ENCODE measurements around the gene TMEM150B.

The TMEM150B gene

GRCh38 chr19:55354698-55355212 lies 29.6 kb upstream of the TMEM150B start, which contains the start of gene COX6B2:
TSS of gene COX6B2 (minus strand) at chr19:55354719. CDS start at chr19:55354521, 198 bp downstream.
- no peak for DNase-seq (ENCODE audit: low read depth)

GRCh38 chr19:55353803-55354697 lies 28.9 kb upstream of the TMEM150B start:
- no peak for DNase-seq (ENCODE audit: low read depth)

GRCh38 chr19:55353356-55353802 lies 28.2 kb upstream of the TMEM150B start:
- no peak for DNase-seq (ENCODE audit: low read depth)

GRCh38 chr19:55352549-55353145 lies 27.5 kb upstream of the TMEM150B start:
- no peak for DNase-seq (ENCODE audit: low read depth)

GRCh38 chr19:55352040-55352439 lies 26.9 kb upstream of the TMEM150B start:
- DNase-seq (ENCODE audit: low read depth), result no peak

- no peak for DNase-seq (ENCODE audit: low read depth)
These were observed 25.6 kb upstream of the TMEM150B start for GRCh38 chr19:55350620-55351315.

- no peak for DNase-seq (ENCODE audit: low read depth)
These were observed 23.3 kb upstream of the TMEM150B start for GRCh38 chr19:55348317-55349034.

GRCh38 chr19:55347442-55348009 lies 22.4 kb upstream of the TMEM150B start:
- no peak for DNase-seq (ENCODE audit: low read depth)

GRCh38 chr19:55346725-55347441 lies 21.7 kb upstream of the TMEM150B start:
- DNase-seq (ENCODE audit: low read depth), result no peak

GRCh38 chr19:55345818-55346724 lies 20.9 kb upstream of the TMEM150B start:
- no peak for DNase-seq (ENCODE audit: low read depth)

GRCh38 chr19:55345101-55345817 lies 20.1 kb upstream of the TMEM150B start:
- DNase-seq (ENCODE audit: low read depth), result no peak

- no peak for DNase-seq (ENCODE audit: low read depth)
These were observed 19.3 kb upstream of the TMEM150B start for GRCh38 chr19:55344444-55344843.

GRCh38 chr19:55341595-55342531 lies 16.7 kb upstream of the TMEM150B start:
- DNase-seq (ENCODE audit: low read depth), result no peak

- DNase-seq (ENCODE audit: low read depth), result no peak
These were observed 16.0 kb upstream of the TMEM150B start for GRCh38 chr19:55341171-55341588.

- DNase-seq (ENCODE audit: low read depth), result no peak
These were observed 15.6 kb upstream of the TMEM150B start for GRCh38 chr19:55340784-55341147.

- no peak for DNase-seq (ENCODE audit: low read depth)
These were observed 15.0 kb upstream of the TMEM150B start for GRCh38 chr19:55339889-55340783.

Data from non-pigmented ciliary epithelial cell (primary cell).